ENCODE measurements around the gene MAST4. TPM values are rescaled to one million over a fixed set of nuclear protein-coding genes. Genes with fewer than 3 reads are reported as not detected.
"Not testable (repeated sequence)": the region's sequence is repeated elsewhere in the genome, so short reads cannot be mapped to it uniquely, and the experiment has no call there.

The MAST4 gene
- total and polyA plus RNA-seq, 2 of the 8 experiments (the other 6 are each of a cell fraction or from before 2014, with no cell fraction given): 1.5 to 2.6 TPM

- H3K18ac ChIP-seq (ENCODE audit: extremely low read depth, low read length); H2AK5ac ChIP-seq (ENCODE audit: low read depth, low read length); H3K4me1 ChIP-seq (replicated peaks in 1 of 4; ENCODE audit: control insufficient read depth in 3 of 4, insufficient read depth in 4 of 4, low read length in 3 of 4); H4K8ac ChIP-seq (ENCODE audit: extremely low read depth, insufficient read depth, low read length); H3K79me2 ChIP-seq (ENCODE audit: control insufficient read depth in 1 of 2, insufficient read depth in 2 of 2, low read length in 2 of 2); H3K23ac ChIP-seq (ENCODE audit: insufficient read length); DNase-seq (ENCODE audit: low read depth in 1 of 2, low spot score in 2 of 2); H4K91ac ChIP-seq (replicated peaks; ENCODE audit: insufficient read length, low read length); H2BK15ac ChIP-seq (ENCODE audit: low read length); H3K9ac ChIP-seq (replicated peaks in 1 of 4; ENCODE audit: extremely low read depth in 1 of 4, low read depth in 3 of 4, low read length in 3 of 4); H2BK20ac ChIP-seq (ENCODE audit: low read length); H3K27me3 ChIP-seq (replicated peaks in 1 of 4; ENCODE audit: control insufficient read depth in 3 of 4, extremely low read depth in 1 of 4, insufficient read depth in 3 of 4, low read length in 3 of 4); H2BK120ac ChIP-seq (replicated peaks; ENCODE audit: low read depth, low read length); H3K4me2 ChIP-seq (ENCODE audit: insufficient read depth in 1 of 2, low read depth in 2 of 2, low read length in 2 of 2); H3K4me3 ChIP-seq (ENCODE audit: extremely low read depth in 1 of 4, insufficient read depth in 2 of 4, low read depth in 3 of 4, low read length in 4 of 4); H3K56ac ChIP-seq (replicated peaks; ENCODE audit: insufficient read length, low read depth, low read length); H4K20me1 ChIP-seq (replicated peaks in 1 of 2; ENCODE audit: control insufficient read depth in 1 of 2, insufficient read depth in 2 of 2, low read length in 2 of 2); H3K23me2 ChIP-seq (ENCODE audit: low read depth, low read length); POLR2A ChIA-PET (ENCODE audit: partially characterized antibody); H3K4ac ChIP-seq (replicated peaks; ENCODE audit: insufficient read length, low read depth, low read length); H4K5ac ChIP-seq (ENCODE audit: insufficient read length, low read depth, low read length); H3K79me1 ChIP-seq (ENCODE audit: low read depth, low read length); H3K36me3 ChIP-seq (ENCODE audit: control insufficient read depth in 2 of 4, insufficient read depth in 4 of 4, low read length in 3 of 4); H2BK5ac ChIP-seq (ENCODE audit: low read depth, low read length); H3K14ac ChIP-seq (ENCODE audit: insufficient read length); H3K27ac ChIP-seq (ENCODE audit: low read depth, low read length); FAIRE-seq; H2AFZ ChIP-seq (ENCODE audit: low read length); H2BK12ac ChIP-seq (ENCODE audit: low read depth, low read length): not testable (repeated sequence)
- H3K9me3 ChIP-seq (ENCODE audit: insufficient read depth in 2 of 2, low read depth in 1 of 2, low read length in 1 of 2): peaks cover 16% of the 10 kb centered on the region in 2 experiments
- WGBS, 2 experiments (ENCODE audit: extremely low coverage in 1 of 2, insufficient coverage in 1 of 2, insufficient read length in 1 of 2, insufficient replicate concordance in 2 of 2, low coverage in 1 of 2, low lambda C conversion rate in 2 of 2, missing lambda C conversion rate in 1 of 2): no CpG with 5 or more reads among the region's 2 CpGs
- CTCF ChIA-PET (ENCODE audit: partially characterized antibody): interaction anchor here (1.6 kb wide), 1 partner anchor 11 kb away, joined by 4 read pairs; no protein-coding TSS in a partner anchor
Measured at GRCh38 chr5:66752668-66753067, 156.5 kb downstream of the MAST4 start.

Data from H1 (cell line).